Thyroid gland (tissue), 4 donors: Measurements from ENCODE around the gene COX19. TPM values are rescaled to one million over a fixed set of nuclear protein-coding genes. Genes with fewer than 3 reads are reported as not detected.
A peak's percentile ranks its signal among the peaks of the same experiment; 100 is the strongest.

Source experiments
- DNase-seq, 2 donors: peaks; one replicate each; pipeline ENCODE4 v3.0.0-alpha.2; 2019
- H3K27ac ChIP-seq, 3 donors: fragments of 200-600 bp; sonication (generic); 1 replicate in 2 of 3; 2 replicates in 1 of 3; pipeline ENCODE4 v1.5.1; 2016 to 2019; ENCODE audit warnings: mild to moderate bottlenecking in 1 of 3, moderate library complexity in 1 of 3
- H3K27me3 ChIP-seq: fragments of 200-600 bp; sonication (generic); one replicate; pipeline ENCODE4 v1.5.1; 2019
- H3K36me3 ChIP-seq, 2 donors: fragments of 200-600 bp; sonication (generic); one replicate each; pipeline ENCODE4 v1.5.1; 2016 to 2019
- H3K4me1 ChIP-seq, 2 donors: fragments of 200-600 bp; sonication (generic); one replicate each; pipeline ENCODE4 v1.5.1; 2017 to 2019
- H3K4me3 ChIP-seq, 3 donors: fragments of 200-600 bp; sonication (generic); replicated peaks in 1 of 3; 1 replicate in 2 of 3; 2 replicates in 1 of 3; pipeline ENCODE4 v1.5.1; 2016; ENCODE audit warnings: mild to moderate bottlenecking in 1 of 3
- H3K9me3 ChIP-seq: fragments of 200-600 bp; sonication (generic); one replicate; pipeline ENCODE4 v1.5.1; 2017
- POLR2A ChIP-seq, 2 donors: fragments of 450-650 bp; IDR thresholded peaks; one replicate each; pipeline ENCODE4 v1.6.1; 2017; ENCODE audit warnings: antibody characterized with exemption in 2 of 2, mild to moderate bottlenecking in 2 of 2, moderate library complexity in 1 of 2
- WGBS, 2 donors: methylation state at CpG; one replicate each; pipeline ENCODE4 v1.1.5; 2017; 5-methylcytosine and 5-hydroxymethylcytosine counted together
- intact Hi-C: fragments of 100-400 bp; cut with DNase I; formaldehyde crosslinking; loops from one replicate; pipeline ENCODE4 v1.15.1; 2023
- total RNA-seq, 4 donors: library from RNA; depleted of rRNA; stranded (reverse); fragments of >200 nt; gene quantifications; one replicate each; pipeline ENCODE4 v1.2.3, GENCODE V29; 2016
- TF ChIP-seq, protein P1 (sequence below), 6 experiments: fragments of 200-600 bp in 3 of 6; fragments of 450-650 bp in 3 of 6; sonication (generic) in 3 of 6; IDR thresholded peaks; one replicate each; pipeline ENCODE4 v1.5.1; 2016 to 2019; ENCODE audit warnings: antibody characterized with exemption in 6 of 6, mild to moderate bottlenecking in 2 of 6, inconsistent platforms in 1 of 6, moderate library complexity in 1 of 6

The COX19 gene
- total RNA-seq, 4 donors from 2014 or later: 8.2 to 28.2 (median 17.8) TPM

DNA sequence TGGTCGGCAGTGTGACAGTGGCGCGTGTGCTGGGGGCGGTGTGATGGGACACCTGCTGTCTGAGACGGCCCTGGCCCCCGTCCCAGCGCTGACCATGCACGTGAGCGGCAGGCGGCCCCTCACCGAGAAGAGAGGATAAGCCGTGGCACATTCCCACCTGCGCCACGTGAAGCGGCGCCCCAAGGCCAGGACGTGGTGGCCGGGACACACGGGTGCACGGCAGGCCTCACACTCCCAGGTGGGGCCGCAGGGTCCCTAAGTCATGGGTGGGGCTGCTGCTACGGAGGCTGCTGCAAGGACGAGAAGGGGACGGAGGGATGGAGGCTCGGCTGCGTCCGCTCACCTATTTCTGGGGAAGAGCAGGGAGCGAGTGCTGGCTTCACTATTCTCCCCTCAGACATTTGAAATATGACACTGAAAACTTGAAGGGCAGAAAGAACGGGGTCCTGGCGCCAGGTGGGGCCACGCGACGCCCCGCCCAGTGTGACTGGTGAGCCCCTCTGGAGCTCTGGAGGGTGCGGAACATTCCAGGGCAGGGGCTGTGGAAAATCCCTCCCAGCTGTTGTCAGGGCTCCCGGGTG, 15.1 kb upstream of the COX19 start:
- no peak for DNase-seq
- H3K36me3 ChIP-seq: no peaks in the 10 kb centered on the region
- intact Hi-C loops: loop anchor here (5.0 kb wide), 1 partner anchor 187 kb away; no protein-coding TSS in a partner anchor
- no peak overlapping the region for H3K27ac ChIP-seq
- no peak overlapping the region for H3K4me3 ChIP-seq
- H3K4me1 ChIP-seq: peaks cover 0 to 19% of the 10 kb centered on the region in 2 donors
- H3K27me3 ChIP-seq: no peaks in the 10 kb centered on the region
- WGBS, 2 donors: 85 to 89% methylated on average over 26 to 33 of the region's 36 CpGs
- no peaks in the 10 kb centered on the region for H3K9me3 ChIP-seq
- TF ChIP-seq, protein P1, sequence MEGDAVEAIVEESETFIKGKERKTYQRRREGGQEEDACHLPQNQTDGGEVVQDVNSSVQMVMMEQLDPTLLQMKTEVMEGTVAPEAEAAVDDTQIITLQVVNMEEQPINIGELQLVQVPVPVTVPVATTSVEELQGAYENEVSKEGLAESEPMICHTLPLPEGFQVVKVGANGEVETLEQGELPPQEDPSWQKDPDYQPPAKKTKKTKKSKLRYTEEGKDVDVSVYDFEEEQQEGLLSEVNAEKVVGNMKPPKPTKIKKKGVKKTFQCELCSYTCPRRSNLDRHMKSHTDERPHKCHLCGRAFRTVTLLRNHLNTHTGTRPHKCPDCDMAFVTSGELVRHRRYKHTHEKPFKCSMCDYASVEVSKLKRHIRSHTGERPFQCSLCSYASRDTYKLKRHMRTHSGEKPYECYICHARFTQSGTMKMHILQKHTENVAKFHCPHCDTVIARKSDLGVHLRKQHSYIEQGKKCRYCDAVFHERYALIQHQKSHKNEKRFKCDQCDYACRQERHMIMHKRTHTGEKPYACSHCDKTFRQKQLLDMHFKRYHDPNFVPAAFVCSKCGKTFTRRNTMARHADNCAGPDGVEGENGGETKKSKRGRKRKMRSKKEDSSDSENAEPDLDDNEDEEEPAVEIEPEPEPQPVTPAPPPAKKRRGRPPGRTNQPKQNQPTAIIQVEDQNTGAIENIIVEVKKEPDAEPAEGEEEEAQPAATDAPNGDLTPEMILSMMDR (IDR thresholded peaks at IDR 0.05): no peak
- TF ChIP-seq POLR2A (IDR thresholded peaks at IDR 0.05): no peak

DNA sequence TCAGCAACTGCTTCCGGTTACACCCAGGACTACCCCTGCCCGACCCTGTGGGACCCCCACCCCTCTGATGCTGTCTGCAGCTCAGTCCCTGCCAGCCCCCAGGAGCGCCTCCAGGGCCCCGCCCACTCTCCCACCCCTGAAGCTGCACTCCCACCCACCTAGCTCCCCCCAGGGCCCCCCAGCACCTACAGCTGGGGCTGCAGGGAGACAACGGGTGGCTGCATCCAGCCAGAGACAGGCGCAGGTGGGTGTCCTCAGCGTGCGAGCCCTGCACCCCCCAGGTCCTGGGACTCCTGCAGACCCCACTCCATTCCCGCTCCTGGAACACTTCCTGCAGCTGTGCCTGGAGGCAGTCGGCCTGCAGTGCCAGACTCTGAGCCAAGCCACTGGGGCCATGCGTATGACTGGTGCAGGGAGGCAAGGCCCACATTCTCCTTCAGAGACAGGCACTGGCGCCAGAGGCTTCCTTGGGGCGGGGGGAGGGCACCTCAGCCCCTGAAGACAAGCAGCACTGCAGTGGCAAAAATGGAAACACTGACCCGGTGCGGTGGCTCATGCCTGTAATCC, 13.7 kb upstream of the COX19 start:
- TF ChIP-seq POLR2A (IDR thresholded peaks at IDR 0.05): no peak
- TF ChIP-seq, protein P1 (IDR thresholded peaks at IDR 0.05): no peak
- H3K27ac ChIP-seq: no peak overlapping the region
- H3K36me3 ChIP-seq: no peaks in the 10 kb centered on the region
- intact Hi-C loops: loop anchor here (10.0 kb wide), 1 partner anchor 204 kb away; no protein-coding TSS in a partner anchor
- peaks cover 0 to 19% of the 10 kb centered on the region in 2 donors for H3K4me1 ChIP-seq
- H3K9me3 ChIP-seq: no peaks in the 10 kb centered on the region
- no peak overlapping the region for H3K4me3 ChIP-seq
- no peaks in the 10 kb centered on the region for H3K27me3 ChIP-seq
- DNase-seq: no peak
- WGBS, 2 donors: 55% methylated on average over 4 to 7 of the region's 15 CpGs

DNA sequence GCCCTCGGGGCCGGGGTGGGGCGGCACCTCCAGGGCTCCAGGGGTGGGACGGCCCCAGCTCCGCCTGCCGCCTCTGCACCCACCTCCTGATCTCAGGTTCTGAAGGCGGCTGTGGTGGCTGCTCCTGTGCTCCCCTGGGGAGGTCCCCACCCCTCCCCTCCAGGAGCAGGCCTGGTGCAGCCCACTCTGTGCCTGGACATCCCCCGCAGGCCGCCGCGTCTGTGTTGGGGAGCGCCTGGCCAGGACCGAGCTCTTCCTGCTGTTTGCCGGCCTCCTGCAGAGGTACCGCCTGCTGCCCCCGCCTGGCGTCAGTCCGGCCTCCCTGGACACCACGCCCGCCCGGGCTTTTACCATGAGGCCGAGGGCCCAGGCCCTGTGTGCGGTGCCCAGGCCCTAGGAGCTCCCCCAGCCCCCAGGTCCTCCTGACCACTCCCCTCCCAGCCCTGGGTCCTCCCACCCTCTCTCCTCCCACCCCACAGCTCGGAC, 13.1 kb upstream of the COX19 start:
- no peak for TF ChIP-seq POLR2A (IDR thresholded peaks at IDR 0.05)
- TF ChIP-seq, protein P1 (IDR thresholded peaks at IDR 0.05): no peak
- H3K36me3 ChIP-seq: no peaks in the 10 kb centered on the region
- peaks cover 0 to 18% of the 10 kb centered on the region in 2 donors for H3K4me1 ChIP-seq
- intact Hi-C loops: loop anchor here (10.0 kb wide), 1 partner anchor 204 kb away; no protein-coding TSS in a partner anchor
- no peaks in the 10 kb centered on the region for H3K9me3 ChIP-seq
- H3K4me3 ChIP-seq: no peak overlapping the region
- H3K27me3 ChIP-seq: no peaks in the 10 kb centered on the region
- WGBS, 2 donors: 0 to 13% methylated on average over 6 to 11 of the region's 24 CpGs
- DNase-seq: peak; percentile 30 to 34
- H3K27ac ChIP-seq: no peak overlapping the region

DNA sequence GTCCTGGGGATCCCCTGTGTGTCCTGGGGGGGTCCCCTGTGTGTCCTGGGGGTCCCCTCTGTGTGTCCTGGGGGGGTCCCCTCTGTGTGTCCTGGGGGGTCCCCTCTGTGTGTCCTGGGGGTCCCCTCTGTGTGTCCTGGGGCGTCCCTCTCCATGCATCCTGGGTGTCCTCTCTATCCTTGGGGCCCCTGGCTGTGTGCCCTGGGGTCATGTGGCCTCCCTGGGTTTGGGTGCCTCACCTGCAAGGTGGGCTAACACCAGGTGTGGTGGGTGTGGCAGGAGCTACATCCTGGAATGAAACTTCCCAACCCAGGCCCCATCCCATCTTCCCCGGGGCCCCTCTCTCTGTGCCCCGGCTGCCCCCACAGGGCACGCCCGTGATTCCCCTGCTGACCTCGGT, 12.6 kb upstream of the COX19 start:
- H3K4me3 ChIP-seq: no peak overlapping the region
- 34 to 36% methylated on average over 5 to 6 of the region's 6 CpGs for WGBS, 2 donors
- TF ChIP-seq, protein P1 (IDR thresholded peaks at IDR 0.05): no peak

More for the DNA sequence above, 12.6 kb upstream of the COX19 start:
- Histone ChIP-seq H3K27ac (no peak overlapping the region), H3K9me3 (no peaks in the 10 kb centered on the region), H3K27me3 (no peaks in the 10 kb centered on the region), H3K4me1 (peaks cover 0 to 13% of the 10 kb centered on the region in 2 donors), H3K36me3 (no peaks in the 10 kb centered on the region)
- no peak for DNase-seq
- intact Hi-C loops: loop anchor here (10.0 kb wide), 1 partner anchor 203 kb away; no protein-coding TSS in a partner anchor
